Hepatocyte (in vitro differentiated cells): Measurements from ENCODE around the gene ADCY1. TPM values are rescaled to one million over a fixed set of nuclear protein-coding genes. Genes with fewer than 3 reads are reported as not detected.
"Not testable (repeated sequence)": the region's sequence is repeated elsewhere in the genome, so short reads cannot be mapped to it uniquely, and the experiment has no call there.

Experiments
- DNase-seq: peaks from one replicate; pipeline ENCODE4 v3.0.0-alpha.2; 2016; ENCODE audit warnings: low spot score
- H2AFZ ChIP-seq: fragments of 200-600 bp; sonication (generic); 2 replicates; pipeline ENCODE4 v1.6.0; 2016; ENCODE audit warnings: antibody characterized with exemption, mild to moderate bottlenecking
- H3K27ac ChIP-seq: fragments of 200-600 bp; sonication (generic); 2 replicates; pipeline ENCODE4 v1.5.1; 2016; ENCODE audit warnings: mild to moderate bottlenecking
- H3K27me3 ChIP-seq: fragments of 200-600 bp; sonication (generic); 2 replicates; pipeline ENCODE4 v1.6.1; 2016
- H3K36me3 ChIP-seq: fragments of 200-600 bp; sonication (generic); replicated peaks from 2 replicates; pipeline ENCODE4 v1.5.1; 2016; ENCODE audit warnings: low read depth; ENCODE audit not compliant: insufficient read depth
- H3K4me1 ChIP-seq: fragments of 200-600 bp; sonication (generic); 2 replicates; pipeline ENCODE4 v1.5.1; 2016; ENCODE audit warnings: mild to moderate bottlenecking, moderate library complexity; ENCODE audit not compliant: insufficient read depth
- H3K4me2 ChIP-seq: fragments of 200-600 bp; sonication (generic); 2 replicates; pipeline ENCODE4 v1.6.0; 2016
- H3K4me3 ChIP-seq: fragments of 200-600 bp; sonication (generic); 2 replicates; pipeline ENCODE4 v1.5.1; 2016; ENCODE audit warnings: mild to moderate bottlenecking
- H3K79me2 ChIP-seq: fragments of 200-600 bp; sonication (generic); 2 replicates; pipeline ENCODE4 v1.6.0; 2017; ENCODE audit warnings: mild to moderate bottlenecking
- H3K9me2 ChIP-seq: fragments of 200-600 bp; sonication (generic); replicated peaks from 2 replicates; pipeline ENCODE4 v1.6.0; 2017; ENCODE audit warnings: mild to moderate bottlenecking; ENCODE audit not compliant: insufficient read depth
- H3K9me3 ChIP-seq: fragments of 200-600 bp; sonication (generic); 2 replicates; pipeline ENCODE4 v1.5.1; 2016; ENCODE audit warnings: low read depth, mild to moderate bottlenecking
- H4K20me1 ChIP-seq: fragments of 200-600 bp; sonication (generic); 2 replicates; pipeline ENCODE4 v1.6.0; 2016; ENCODE audit warnings: mild to moderate bottlenecking; ENCODE audit not compliant: insufficient read depth, poor library complexity, severe bottlenecking
- EZH2 ChIP-seq: fragments of 200-600 bp; sonication (generic); IDR thresholded peaks from 2 replicates; pipeline ENCODE4 v1.6.1; 2016; ENCODE audit warnings: antibody characterized with exemption, mild to moderate bottlenecking, borderline replicate concordance
- EZH2phosphoT487 ChIP-seq: fragments of 200-600 bp; sonication (generic); IDR thresholded peaks from one replicate; pipeline ENCODE4 v1.6.1; 2018; ENCODE audit warnings: antibody characterized with exemption, mild to moderate bottlenecking, low read depth, moderate library complexity; ENCODE audit not compliant: unreplicated experiment, severe bottlenecking
- WGBS: methylation state at CpG from one replicate; pipeline ENCODE4 v1.1.6; 2016; ENCODE audit warnings: low lambda C conversion rate; ENCODE audit errors: missing lambda C conversion rate; 5-methylcytosine and 5-hydroxymethylcytosine counted together
- polyA plus RNA-seq: library from polyadenylated mRNA; unstranded; fragments of >200 nt; fragmentation: Nextera tagmentation; extraction: Ambion mirVana; gene quantifications from 2 replicates; pipeline ENCODE4 v1.2.1, GENCODE V29; 2016
- total RNA-seq: library from RNA; depleted of rRNA; stranded (reverse); fragments of >200 nt; gene quantifications from 2 replicates; pipeline ENCODE4 v1.2.3, GENCODE V29; 2014
- TF ChIP-seq, protein P1 (sequence below): fragments of 200-600 bp; sonication (generic); IDR thresholded peaks from 2 replicates; pipeline ENCODE4 v1.5.1; 2016; ENCODE audit warnings: antibody characterized with exemption, mild to moderate bottlenecking; ENCODE audit not compliant: poor library complexity

The ADCY1 gene
- total and polyA plus RNA-seq, 2 experiments from 2014 or later = 1.3 to 2.9 TPM

DNA sequence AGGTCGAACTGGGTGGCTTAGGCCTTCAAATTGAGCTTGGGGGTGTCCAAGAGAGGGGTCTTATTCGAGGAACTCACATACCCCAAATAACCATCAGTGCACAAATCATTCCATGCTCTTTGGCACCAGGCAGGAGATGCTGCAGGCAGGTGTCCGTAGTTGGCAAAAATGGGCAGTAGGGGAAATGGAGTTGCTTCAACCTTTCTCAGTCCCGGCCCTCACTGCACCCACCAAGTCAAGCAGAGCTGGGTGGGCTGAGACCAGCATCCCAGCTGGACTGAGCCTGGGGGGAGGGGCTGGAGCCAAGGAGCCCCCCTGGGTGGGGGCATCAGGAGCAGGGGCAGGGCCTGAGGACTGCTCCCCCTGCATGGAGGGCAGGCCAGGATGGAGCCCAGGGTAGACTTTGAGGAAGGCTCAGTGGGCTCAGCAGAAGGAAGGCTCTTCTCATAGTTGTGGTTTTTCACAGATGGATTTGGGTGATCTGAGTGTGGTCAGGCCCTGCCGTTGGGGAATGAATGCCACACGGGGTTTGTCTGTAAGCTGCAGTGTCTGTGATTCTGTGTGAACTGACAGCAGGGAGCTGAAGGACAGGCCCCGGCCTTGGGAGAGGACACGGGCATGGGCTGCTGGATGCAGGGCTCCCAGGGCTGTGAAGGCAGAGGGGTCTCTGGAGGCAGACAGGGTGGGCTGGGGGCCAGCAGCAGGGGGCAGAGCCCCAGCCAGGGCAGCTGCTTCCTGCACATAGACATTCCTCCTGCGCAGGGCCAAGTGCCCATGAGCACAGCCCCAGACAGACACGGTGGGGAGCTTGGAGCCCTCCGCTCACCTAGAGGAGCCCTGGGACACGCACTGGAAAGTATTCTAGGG, 144.5 kb downstream of the ADCY1 start:
- Histone ChIP-seq H3K79me2 (no peaks in the 10 kb centered on the region), H3K9me3 (no peaks in the 10 kb centered on the region), H3K4me3 (no peak overlapping the region), H3K9me2 (no peaks in the 10 kb centered on the region), H4K20me1 (no peaks in the 10 kb centered on the region), H3K27me3 (no peaks in the 10 kb centered on the region), H3K4me1 (no peaks in the 10 kb centered on the region), H3K4me2 (no peak overlapping the region), H2AFZ (no peak overlapping the region), H3K36me3 (no peaks in the 10 kb centered on the region), H3K27ac (no peak overlapping the region)
- TF ChIP-seq EZH2phosphoT487 (no peak), EZH2 (no peak)
- TF ChIP-seq, protein P1, sequence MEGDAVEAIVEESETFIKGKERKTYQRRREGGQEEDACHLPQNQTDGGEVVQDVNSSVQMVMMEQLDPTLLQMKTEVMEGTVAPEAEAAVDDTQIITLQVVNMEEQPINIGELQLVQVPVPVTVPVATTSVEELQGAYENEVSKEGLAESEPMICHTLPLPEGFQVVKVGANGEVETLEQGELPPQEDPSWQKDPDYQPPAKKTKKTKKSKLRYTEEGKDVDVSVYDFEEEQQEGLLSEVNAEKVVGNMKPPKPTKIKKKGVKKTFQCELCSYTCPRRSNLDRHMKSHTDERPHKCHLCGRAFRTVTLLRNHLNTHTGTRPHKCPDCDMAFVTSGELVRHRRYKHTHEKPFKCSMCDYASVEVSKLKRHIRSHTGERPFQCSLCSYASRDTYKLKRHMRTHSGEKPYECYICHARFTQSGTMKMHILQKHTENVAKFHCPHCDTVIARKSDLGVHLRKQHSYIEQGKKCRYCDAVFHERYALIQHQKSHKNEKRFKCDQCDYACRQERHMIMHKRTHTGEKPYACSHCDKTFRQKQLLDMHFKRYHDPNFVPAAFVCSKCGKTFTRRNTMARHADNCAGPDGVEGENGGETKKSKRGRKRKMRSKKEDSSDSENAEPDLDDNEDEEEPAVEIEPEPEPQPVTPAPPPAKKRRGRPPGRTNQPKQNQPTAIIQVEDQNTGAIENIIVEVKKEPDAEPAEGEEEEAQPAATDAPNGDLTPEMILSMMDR = no peak
- 78% methylated on average over 12 of the region's 12 CpGs for WGBS
- no peak for DNase-seq

DNA sequence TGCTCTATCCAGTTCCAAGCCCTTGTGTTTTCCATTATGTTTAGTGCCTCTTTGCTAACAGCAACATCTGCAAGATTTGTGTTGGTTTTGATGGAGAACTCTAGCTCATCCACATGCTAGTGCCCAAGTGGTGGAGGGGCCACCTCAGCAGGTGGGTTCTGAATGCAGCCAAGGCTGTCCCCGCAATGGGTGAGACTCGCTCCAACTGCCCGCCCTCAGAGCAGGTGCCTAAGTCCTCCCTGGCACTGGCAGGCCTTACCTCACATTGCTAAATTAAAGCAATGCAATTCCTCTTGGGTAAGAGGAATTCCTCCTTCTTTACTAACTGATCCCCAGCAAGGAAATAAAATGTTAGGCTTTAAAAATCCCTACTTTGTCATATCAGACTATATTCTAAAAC, 146.8 kb downstream of the ADCY1 start:
- no peak for DNase-seq
- no peaks in the 10 kb centered on the region for H4K20me1 ChIP-seq
- H3K27ac ChIP-seq = no peak overlapping the region
- H3K9me3 ChIP-seq = no peaks in the 10 kb centered on the region
- no peaks in the 10 kb centered on the region for H3K36me3 ChIP-seq
- 98% methylated on average over 3 of the region's 3 CpGs for WGBS
- TF ChIP-seq EZH2phosphoT487 = no peak
- TF ChIP-seq, protein P1 = no peak
- TF ChIP-seq EZH2 = no peak
- no peak overlapping the region for H3K4me3 ChIP-seq
- no peaks in the 10 kb centered on the region for H3K79me2 ChIP-seq
- no peaks in the 10 kb centered on the region for H3K27me3 ChIP-seq
- H3K4me2 ChIP-seq = no peak overlapping the region
- H3K9me2 ChIP-seq = no peaks in the 10 kb centered on the region
- H3K4me1 ChIP-seq = no peaks in the 10 kb centered on the region
- H2AFZ ChIP-seq = no peak overlapping the region

DNA sequence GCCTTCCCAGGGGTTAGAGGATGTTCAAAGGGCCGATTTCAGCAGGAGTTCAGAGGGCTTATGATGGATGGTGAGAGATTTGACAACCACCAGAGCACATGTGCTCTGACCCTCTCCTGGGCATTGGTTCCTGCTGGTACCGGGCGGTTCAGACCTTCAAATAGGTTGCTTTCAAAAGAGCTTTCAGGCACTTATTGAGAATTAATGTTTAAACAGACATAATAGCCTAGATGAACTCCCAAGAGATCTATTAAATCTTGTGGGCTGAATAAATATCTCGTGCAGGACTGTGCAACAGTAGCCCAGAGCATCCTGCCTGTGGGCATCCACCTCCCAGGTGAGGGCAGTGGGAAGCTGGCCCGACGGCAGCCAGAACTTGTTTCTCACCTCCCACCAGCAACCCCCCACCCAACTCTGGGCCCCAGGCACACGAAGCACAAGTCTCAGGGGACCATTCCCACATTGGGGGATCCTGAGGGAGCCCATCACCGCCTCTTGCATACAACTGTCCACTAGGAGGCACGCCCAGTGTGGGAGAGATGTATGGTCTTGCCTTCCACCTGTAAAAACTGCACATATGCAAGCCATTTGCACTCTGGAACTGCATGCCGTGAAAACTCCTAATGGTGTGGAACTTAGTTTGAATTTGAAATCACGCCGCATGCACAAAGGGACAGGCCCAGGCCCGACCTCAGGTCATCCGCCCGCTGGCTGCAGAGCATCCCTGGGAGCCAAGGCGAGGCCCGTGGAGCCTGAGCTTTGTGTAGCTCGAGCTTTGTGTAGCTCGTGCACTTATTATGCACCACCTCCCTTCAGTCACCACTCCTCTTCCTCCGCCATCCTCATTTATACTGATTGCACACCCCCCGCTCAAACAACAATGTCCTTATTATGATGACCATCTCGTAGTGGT, 147.8 kb downstream of the ADCY1 start:
- WGBS = 92% methylated on average over 22 of the region's 22 CpGs
- DNase-seq = no peak
- H3K9me3 ChIP-seq = no peaks in the 10 kb centered on the region
- H3K4me3 ChIP-seq = no peak overlapping the region
- H3K4me2 ChIP-seq = no peak overlapping the region
- TF ChIP-seq EZH2 (no peak), EZH2phosphoT487 (no peak)
- TF ChIP-seq, protein P1 = no peak
- no peak overlapping the region for H2AFZ ChIP-seq
- no peaks in the 10 kb centered on the region for H3K79me2 ChIP-seq
- no peak overlapping the region for H3K27ac ChIP-seq
- no peaks in the 10 kb centered on the region for H3K27me3 ChIP-seq
- H3K9me2 ChIP-seq = no peaks in the 10 kb centered on the region
- no peaks in the 10 kb centered on the region for H3K36me3 ChIP-seq
- H3K4me1 ChIP-seq = no peaks in the 10 kb centered on the region
- H4K20me1 ChIP-seq = no peaks in the 10 kb centered on the region

DNA sequence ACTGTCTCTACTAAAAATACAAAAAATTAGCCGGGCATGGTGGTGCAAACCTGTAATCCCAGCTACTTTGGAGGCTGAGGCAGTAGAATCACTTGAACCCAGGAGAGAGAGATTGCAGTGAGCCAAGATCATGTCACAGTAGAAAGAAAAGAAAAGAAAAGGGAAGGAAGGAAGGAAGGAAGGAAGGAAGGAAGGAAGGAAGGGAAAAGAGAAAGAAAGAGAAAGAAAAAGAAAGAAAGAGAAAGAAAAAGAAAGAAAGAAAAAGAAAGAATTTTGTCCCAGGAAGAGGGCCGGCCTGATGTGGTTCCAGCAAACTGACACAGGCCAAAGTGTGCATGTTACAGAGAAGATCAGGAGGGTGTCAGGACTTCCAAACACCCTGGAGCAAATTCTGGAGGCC, 151.1 kb downstream of the ADCY1 start:
- not testable (repeated sequence) for H3K27me3 ChIP-seq, H3K9me2 ChIP-seq, H3K9me3 ChIP-seq, DNase-seq, H3K36me3 ChIP-seq, H3K4me2 ChIP-seq, H4K20me1 ChIP-seq, H3K4me3 ChIP-seq, H2AFZ ChIP-seq, H3K27ac ChIP-seq, H3K79me2 ChIP-seq, H3K4me1 ChIP-seq
- WGBS = 95% methylated on average over 1 of the region's 2 CpGs
